Mesodermal cell (in vitro differentiated cells): ENCODE measurements around the gene GSDME. TPM values are rescaled to one million over a fixed set of nuclear protein-coding genes. Genes with fewer than 3 reads are reported as not detected.
"Not testable (repeated sequence)": the region's sequence is repeated elsewhere in the genome, so short reads cannot be mapped to it uniquely, and the experiment has no call there.

Experiments used
- H3K27ac ChIP-seq: 2 replicates; pipeline ENCODE4 v1.7.0; 2013; ENCODE audit warnings: mild to moderate bottlenecking, low read depth, low read length, moderate library complexity; ENCODE audit not compliant: severe bottlenecking
- H3K36me3 ChIP-seq: 2 replicates; pipeline ENCODE4 v1.7.1; 2013; ENCODE audit warnings: mild to moderate bottlenecking, low read length, moderate library complexity; ENCODE audit not compliant: control insufficient read depth, insufficient read depth
- H3K4me1 ChIP-seq: one replicate; pipeline ENCODE4 v1.7.1; 2013; ENCODE audit warnings: mild to moderate bottlenecking, low read length; ENCODE audit not compliant: insufficient read depth, control insufficient read depth, poor library complexity, severe bottlenecking
- H3K4me3 ChIP-seq: 2 replicates; pipeline ENCODE4 v1.7.0; 2013; ENCODE audit warnings: low read length, control low read depth, mild to moderate bottlenecking; ENCODE audit not compliant: insufficient read depth, poor library complexity, severe bottlenecking; ENCODE audit errors: extremely low read depth
- H3K9me3 ChIP-seq: 2 replicates; pipeline ENCODE4 v1.7.1; 2013; ENCODE audit warnings: mild to moderate bottlenecking, low read length, moderate library complexity; ENCODE audit not compliant: control insufficient read depth
- WGBS, 2 experiments: methylation state at CpG; one replicate each; pipeline ENCODE4 v1.1.5; 2013; ENCODE audit warnings: missing lambda C conversion rate in 2 of 2; ENCODE audit not compliant: insufficient coverage in 2 of 2; 5-methylcytosine and 5-hydroxymethylcytosine counted together
- polyA plus RNA-seq, 2 experiments: library from polyadenylated mRNA; stranded (reverse); fragments of 50-300 nt; gene quantifications; one replicate each; pipeline ENCODE4 v1.2.3, GENCODE V29; 2013

GSDME gene
- polyA plus RNA-seq (2013, experiment 1 of 2) = 12.6 TPM
- 13.4 TPM for polyA plus RNA-seq (2013, experiment 2 of 2)

DNA sequence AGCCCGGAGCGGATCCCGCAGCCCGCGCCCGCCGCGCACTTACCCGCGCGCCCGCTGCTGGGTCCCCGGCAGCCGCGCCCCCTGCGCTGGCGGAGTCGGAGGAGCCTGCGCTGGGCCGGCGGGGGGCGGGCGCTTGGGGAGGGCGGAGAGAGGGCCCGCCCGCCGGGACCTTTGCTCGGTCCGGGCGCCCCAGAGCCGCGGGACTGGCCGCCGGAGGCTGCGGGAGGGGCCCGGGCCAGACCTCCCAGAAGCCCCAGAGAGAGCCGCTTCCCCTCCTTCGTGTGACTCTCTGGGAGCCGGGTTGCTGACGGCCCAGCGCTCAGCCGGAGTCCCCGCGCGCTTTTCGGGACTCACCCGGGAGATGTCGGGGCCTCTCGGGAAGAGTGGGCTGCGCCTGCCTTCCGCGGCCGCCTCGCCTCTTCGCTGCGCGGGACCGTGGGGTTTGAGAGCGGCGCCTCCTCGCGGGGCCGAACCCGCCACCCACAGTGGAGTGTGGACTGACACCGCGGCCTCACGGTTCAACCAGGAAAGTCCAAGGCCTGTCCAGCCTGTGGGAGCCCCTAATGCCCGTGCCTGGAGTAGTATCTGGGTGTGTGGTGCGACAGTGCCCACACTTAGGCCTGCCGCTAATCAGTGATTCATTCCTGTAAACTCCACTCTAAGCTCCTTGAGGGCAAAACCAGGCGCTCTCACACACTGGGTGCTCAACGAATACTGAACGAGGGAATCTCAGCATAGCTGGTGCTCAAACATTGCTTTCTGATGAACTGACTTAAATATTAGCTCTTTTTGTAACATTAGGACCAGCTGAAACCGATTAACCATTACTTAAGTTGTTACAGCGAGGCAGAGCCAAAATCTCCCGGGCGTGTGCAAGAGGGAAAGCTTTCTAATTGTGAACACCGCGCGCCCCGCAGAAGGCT, at the start of gene GSDME:
GSDME (minus strand) TSS at position 112 of the 923 bp plus-strand sequence. CDS start 7,690 bp downstream, outside the sequence.
- peak within 1 kb of the TSS; percentile 46 for H3K27ac ChIP-seq
- peak within 1 kb of the TSS; percentile 64 for H3K4me3 ChIP-seq

GRCh38 chr7:24802300-24802699, 45.0 kb upstream of the GSDME start:
- 73 to 87% methylated on average over 3 to 4 of the region's 5 CpGs for WGBS, 2 experiments
- H3K27ac ChIP-seq = no peak overlapping the region
- peaks cover 35% of the 10 kb centered on the region for H3K36me3 ChIP-seq
- no peak overlapping the region for H3K4me3 ChIP-seq
- H3K4me1 ChIP-seq = no peaks in the 10 kb centered on the region
- H3K9me3 ChIP-seq = no peaks in the 10 kb centered on the region

More for the DNA sequence above, at the start of gene GSDME:
- WGBS, 2 experiments = 13 to 20% methylated on average over 49 to 73 of the region's 81 CpGs
- H3K9me3 ChIP-seq = no peaks in the 10 kb centered on the region
- H3K4me1 ChIP-seq = peaks cover 6% of the 10 kb centered on the region
- H3K36me3 ChIP-seq = no peaks in the 10 kb centered on the region

DNA sequence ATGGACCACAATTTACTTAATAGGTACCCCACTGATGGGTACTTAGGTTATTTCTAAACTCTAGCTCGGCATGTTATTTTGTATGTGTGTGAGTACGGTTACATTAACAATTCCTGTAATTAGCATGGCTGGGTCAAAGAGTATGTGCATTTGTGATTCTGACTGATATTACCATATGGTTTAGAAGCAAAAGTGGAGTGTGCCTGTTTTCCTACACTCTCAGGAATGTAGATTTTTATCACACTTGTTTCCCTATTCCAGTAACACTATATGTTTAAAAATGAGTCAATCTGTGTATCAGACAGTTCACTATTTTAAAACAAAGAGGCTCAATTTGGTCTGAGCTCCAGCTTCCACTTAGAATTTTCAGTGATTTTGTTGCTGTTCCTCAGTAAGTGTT, 44.6 kb upstream of the GSDME start:
- Histone ChIP-seq H3K4me1 (no peaks in the 10 kb centered on the region), H3K36me3 (peaks cover 35% of the 10 kb centered on the region), H3K4me3 (no peak overlapping the region), H3K9me3 (no peaks in the 10 kb centered on the region), H3K27ac (no peak overlapping the region)
- 100% methylated on average over 1 to 2 of the region's 2 CpGs for WGBS, 2 experiments

GRCh38 chr7:24800667-24801066, 43.4 kb upstream of the GSDME start:
- no peak overlapping the region for H3K27ac ChIP-seq
- peaks cover 33% of the 10 kb centered on the region for H3K36me3 ChIP-seq
- no peaks in the 10 kb centered on the region for H3K9me3 ChIP-seq
- no peak overlapping the region for H3K4me3 ChIP-seq
- whole genome bisulfite sequencing, 2 experiments = 98 to 100% methylated on average over 5 to 6 of the region's 9 CpGs
- H3K4me1 ChIP-seq = no peaks in the 10 kb centered on the region

- 84 to 100% methylated on average over 3 to 4 of the region's 6 CpGs for WGBS, 2 experiments
- peaks cover 33% of the 10 kb centered on the region for H3K36me3 ChIP-seq
Measured at GRCh38 chr7:24800073-24800472, 42.8 kb upstream of the GSDME start.

DNA sequence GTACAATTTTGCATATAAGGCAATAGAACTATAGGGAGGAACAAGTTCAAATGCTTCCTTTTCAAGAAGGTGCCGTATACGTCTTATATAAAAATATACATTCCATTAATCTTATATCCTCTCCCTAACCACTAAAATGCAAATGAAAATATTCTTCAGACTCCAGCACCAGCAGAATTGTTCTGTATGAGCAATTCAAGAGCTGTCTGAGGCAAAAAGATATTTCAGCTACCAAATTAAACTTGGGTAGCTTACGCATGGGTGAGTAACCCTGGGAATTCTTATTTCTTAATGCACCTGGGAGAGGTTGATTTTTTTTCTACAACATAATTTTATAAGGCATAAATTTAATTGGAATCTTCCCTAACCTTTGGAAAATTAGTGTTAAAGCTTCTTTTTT, 42.2 kb upstream of the GSDME start:
- H3K36me3 ChIP-seq = peaks cover 31% of the 10 kb centered on the region
- H3K4me1 ChIP-seq = no peaks in the 10 kb centered on the region
- 100% methylated on average over 2 of the region's 3 CpGs; no CpG with 5 or more reads in 1 of the 2 experiments for WGBS, 2 experiments
- H3K9me3 ChIP-seq = no peaks in the 10 kb centered on the region
- no peak overlapping the region for H3K4me3 ChIP-seq
- no peak overlapping the region for H3K27ac ChIP-seq

More at GRCh38 chr7:24800073-24800472, 42.8 kb upstream of the GSDME start:
- Histone ChIP-seq H3K4me3 (no peak overlapping the region), H3K4me1 (no peaks in the 10 kb centered on the region), H3K9me3 (no peaks in the 10 kb centered on the region), H3K27ac (no peak overlapping the region)

DNA sequence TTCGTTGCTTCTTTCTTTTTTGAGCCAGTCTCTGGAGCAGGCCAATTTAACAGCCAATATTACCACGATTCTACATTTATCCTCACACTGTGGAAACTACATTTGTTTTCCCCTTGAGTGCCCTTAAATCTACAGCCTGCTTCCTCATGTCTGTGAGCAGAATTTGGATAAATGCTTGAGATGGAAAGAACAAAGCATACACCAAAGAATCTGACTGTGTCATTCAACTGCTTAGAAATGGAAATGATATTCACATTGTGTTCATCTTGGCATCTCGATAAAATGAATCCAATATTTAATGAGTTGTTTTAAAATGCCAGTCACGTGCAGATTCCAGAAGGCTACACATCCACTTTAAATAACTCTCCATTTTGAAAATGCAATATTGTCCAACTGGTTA, 41.0 kb upstream of the GSDME start:
- Histone ChIP-seq H3K36me3 (peaks cover 26% of the 10 kb centered on the region), H3K27ac (no peak overlapping the region), H3K4me1 (no peaks in the 10 kb centered on the region), H3K4me3 (no peak overlapping the region), H3K9me3 (no peaks in the 10 kb centered on the region)
- 85 to 100% methylated on average over 1 of the region's 4 CpGs for WGBS, 2 experiments

- no peaks in the 10 kb centered on the region for H3K4me1 ChIP-seq
- WGBS, 2 experiments = 77 to 93% methylated on average over 3 of the region's 4 CpGs
- H3K9me3 ChIP-seq = no peaks in the 10 kb centered on the region
- no peak overlapping the region for H3K4me3 ChIP-seq
- H3K27ac ChIP-seq = no peak overlapping the region
- H3K36me3 ChIP-seq = peaks cover 19% of the 10 kb centered on the region
Measured at GRCh38 chr7:24797270-24797669, 40.0 kb upstream of the GSDME start.

DNA sequence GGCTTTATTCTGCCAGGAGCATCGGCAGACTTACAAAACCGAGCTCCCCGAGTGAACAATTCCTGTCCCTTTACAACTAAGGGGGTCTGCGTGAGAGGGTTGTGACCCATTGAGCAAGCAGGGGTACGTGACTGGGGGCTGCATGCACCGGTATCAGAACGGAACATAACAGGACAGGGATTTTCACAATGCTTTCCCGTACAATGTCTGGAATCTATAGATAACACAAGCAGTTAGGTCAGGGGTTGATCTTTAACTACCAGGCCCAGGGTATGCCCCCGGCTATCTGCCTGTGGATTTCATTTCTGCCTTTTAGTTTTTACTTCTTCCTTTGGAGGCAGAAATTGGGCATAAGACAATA, 38.1 kb upstream of the GSDME start:
- no peak overlapping the region for H3K4me3 ChIP-seq
- no peak overlapping the region for H3K27ac ChIP-seq
- peaks cover 10% of the 10 kb centered on the region for H3K36me3 ChIP-seq
- H3K9me3 ChIP-seq = no peaks in the 10 kb centered on the region
- no peaks in the 10 kb centered on the region for H3K4me1 ChIP-seq
- WGBS, 2 experiments = 92 to 98% methylated on average over 7 to 9 of the region's 9 CpGs

- H3K4me1 ChIP-seq, H3K27ac ChIP-seq, H3K9me3 ChIP-seq, H3K36me3 ChIP-seq, H3K4me3 ChIP-seq: not testable (repeated sequence)
- 93 to 96% methylated on average over 22 of the region's 22 CpGs for WGBS, 2 experiments
Measured at GRCh38 chr7:24794751-24795406, 37.6 kb upstream of the GSDME start.
